GM12878 (cell line): ENCODE results near the gene TRAPPC2. TPM values are rescaled to one million over a fixed set of nuclear protein-coding genes. Genes with fewer than 3 reads are reported as not detected.

Experiments used
- HDGF ChIP-seq: fragments of 450-650 bp; IDR thresholded peaks from 2 replicates; pipeline ENCODE4 v1.6.1; 2016; ENCODE audit warnings: antibody characterized with exemption
- NBN ChIP-seq: fragments of 450-650 bp; IDR thresholded peaks from 2 replicates; pipeline ENCODE4 v1.6.1; 2016
- NRF1 ChIP-seq: conservative IDR thresholded peaks from 2 replicates; pipeline ENCODE4 v1.6.1; 2011; ENCODE audit warnings: mild to moderate bottlenecking, low read depth, low read length, improper control_type of control experiment
- POU2F2 ChIP-seq: IDR thresholded peaks from 3 replicates; pipeline ENCODE4 v1.6.1; 2011; ENCODE audit warnings: low read depth, mild to moderate bottlenecking, low read length, borderline replicate concordance
- RUNX3 ChIP-seq: IDR thresholded peaks from 2 replicates; pipeline ENCODE4 v1.6.1; 2012; ENCODE audit warnings: low read length, inconsistent platforms
- TCF7 ChIP-seq: IDR thresholded peaks from 2 replicates; pipeline ENCODE4 v1.6.1; 2014; ENCODE audit warnings: antibody characterized with exemption, borderline replicate concordance
- polyA plus RNA-seq, 11 experiments: library from polyadenylated mRNA; depleted of rRNA in 4 of 11; unstranded in 6 of 11; stranded (reverse) in 5 of 11; fragments of >200 nt; fragmentation: Nextera tagmentation in 4 of 11; fragmentation: Illumina TruSeq in 1 of 11; extraction: Ambion mirVana in 4 of 11; extraction: Trizol in 1 of 11; gene quantifications; 1 replicate in 1 of 11; 2 replicates in 10 of 11; pipeline versions ENCODE4 v1.2.1 to v1.2.3, GENCODE V29; 2011 to 2016; ENCODE audit warnings: inconsistent platforms in 2 of 11, missing spikeins in 2 of 11, low read depth in 1 of 11
- total RNA-seq, 4 experiments: library from RNA; depleted of rRNA in 3 of 4; stranded (reverse); fragments of >200 nt in 3 of 4; fragmentation: Illumina TruSeq in 1 of 4; extraction: Trizol in 1 of 4; gene quantifications; 2 replicates each; pipeline versions ENCODE4 v1.2.1 to v1.2.3, GENCODE V29; 2013 to 2021
- TF ChIP-seq, protein P1 (sequence below): fragments of 450-650 bp; IDR thresholded peaks from 2 replicates; pipeline ENCODE4 v1.6.1; 2017; ENCODE audit warnings: antibody characterized with exemption, mild to moderate bottlenecking, moderate library complexity
- TF ChIP-seq, protein P2 (sequence below): IDR thresholded peaks from 2 replicates; pipeline ENCODE4 v1.6.1; 2011; ENCODE audit warnings: borderline replicate concordance, low read depth, mild to moderate bottlenecking, moderate library complexity, mixed read lengths, low read length; ENCODE audit not compliant: insufficient read depth; ENCODE audit errors: extremely low read length
- TF ChIP-seq, protein P3 (sequence below): fragments of 450-650 bp; formaldehyde crosslinking; IDR thresholded peaks from 2 replicates; pipeline ENCODE4 v1.4.0; 2020; ENCODE audit warnings: mild to moderate bottlenecking, moderate library complexity
- TF ChIP-seq, protein P4 (sequence below): fragments of 450-650 bp; IDR thresholded peaks from 2 replicates; pipeline ENCODE4 v1.6.1; 2016; ENCODE audit warnings: mild to moderate bottlenecking, moderate library complexity, borderline replicate concordance

Gene TRAPPC2
- total and polyA plus RNA-seq, 10 of the 15 experiments (the other 5 are each of a cell fraction or from before 2014, with no cell fraction given), result 12.4 to 28.4 (median 21.3) TPM

DNA sequence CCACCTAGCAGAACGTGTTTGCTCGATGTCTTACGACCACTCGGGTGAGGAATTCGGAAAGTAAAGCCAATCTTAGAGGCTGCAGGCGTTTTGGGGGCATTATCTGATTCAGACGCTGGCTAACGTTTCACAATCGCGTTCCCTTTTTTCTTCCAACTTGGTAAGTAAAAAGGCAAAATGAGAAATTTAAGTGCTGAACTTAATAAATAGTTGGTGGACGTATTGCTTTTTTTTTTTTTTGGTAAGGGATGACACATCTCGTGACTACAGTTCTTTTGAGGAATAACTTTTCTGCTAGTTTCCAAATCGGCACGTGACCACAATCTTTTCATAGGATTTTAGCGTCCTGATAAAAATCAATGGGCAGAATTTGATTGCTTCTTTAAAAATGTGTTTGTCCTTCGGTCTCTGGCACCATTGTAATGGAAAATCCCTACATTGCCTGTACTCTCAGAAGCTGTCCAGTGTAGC is 44.6 kb downstream of the TRAPPC2 start (continued):
- TF ChIP-seq, protein P1, sequence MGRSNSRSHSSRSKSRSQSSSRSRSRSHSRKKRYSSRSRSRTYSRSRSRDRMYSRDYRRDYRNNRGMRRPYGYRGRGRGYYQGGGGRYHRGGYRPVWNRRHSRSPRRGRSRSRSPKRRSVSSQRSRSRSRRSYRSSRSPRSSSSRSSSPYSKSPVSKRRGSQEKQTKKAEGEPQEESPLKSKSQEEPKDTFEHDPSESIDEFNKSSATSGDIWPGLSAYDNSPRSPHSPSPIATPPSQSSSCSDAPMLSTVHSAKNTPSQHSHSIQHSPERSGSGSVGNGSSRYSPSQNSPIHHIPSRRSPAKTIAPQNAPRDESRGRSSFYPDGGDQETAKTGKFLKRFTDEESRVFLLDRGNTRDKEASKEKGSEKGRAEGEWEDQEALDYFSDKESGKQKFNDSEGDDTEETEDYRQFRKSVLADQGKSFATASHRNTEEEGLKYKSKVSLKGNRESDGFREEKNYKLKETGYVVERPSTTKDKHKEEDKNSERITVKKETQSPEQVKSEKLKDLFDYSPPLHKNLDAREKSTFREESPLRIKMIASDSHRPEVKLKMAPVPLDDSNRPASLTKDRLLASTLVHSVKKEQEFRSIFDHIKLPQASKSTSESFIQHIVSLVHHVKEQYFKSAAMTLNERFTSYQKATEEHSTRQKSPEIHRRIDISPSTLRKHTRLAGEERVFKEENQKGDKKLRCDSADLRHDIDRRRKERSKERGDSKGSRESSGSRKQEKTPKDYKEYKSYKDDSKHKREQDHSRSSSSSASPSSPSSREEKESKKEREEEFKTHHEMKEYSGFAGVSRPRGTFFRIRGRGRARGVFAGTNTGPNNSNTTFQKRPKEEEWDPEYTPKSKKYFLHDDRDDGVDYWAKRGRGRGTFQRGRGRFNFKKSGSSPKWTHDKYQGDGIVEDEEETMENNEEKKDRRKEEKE, result no peak
- TF ChIP-seq NRF1, result no peak
- 0 out of 2 replicates have a peak, but pooled peaks have one; percentile 14 for TF ChIP-seq NBN
- no peak for TF ChIP-seq HDGF
- no peak for TF ChIP-seq RUNX3
- TF ChIP-seq, protein P2, sequence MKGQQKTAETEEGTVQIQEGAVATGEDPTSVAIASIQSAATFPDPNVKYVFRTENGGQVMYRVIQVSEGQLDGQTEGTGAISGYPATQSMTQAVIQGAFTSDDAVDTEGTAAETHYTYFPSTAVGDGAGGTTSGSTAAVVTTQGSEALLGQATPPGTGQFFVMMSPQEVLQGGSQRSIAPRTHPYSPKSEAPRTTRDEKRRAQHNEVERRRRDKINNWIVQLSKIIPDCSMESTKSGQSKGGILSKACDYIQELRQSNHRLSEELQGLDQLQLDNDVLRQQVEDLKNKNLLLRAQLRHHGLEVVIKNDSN, result peak; percentile 9
- no peak for TF ChIP-seq TCF7
- TF ChIP-seq, protein P3, sequence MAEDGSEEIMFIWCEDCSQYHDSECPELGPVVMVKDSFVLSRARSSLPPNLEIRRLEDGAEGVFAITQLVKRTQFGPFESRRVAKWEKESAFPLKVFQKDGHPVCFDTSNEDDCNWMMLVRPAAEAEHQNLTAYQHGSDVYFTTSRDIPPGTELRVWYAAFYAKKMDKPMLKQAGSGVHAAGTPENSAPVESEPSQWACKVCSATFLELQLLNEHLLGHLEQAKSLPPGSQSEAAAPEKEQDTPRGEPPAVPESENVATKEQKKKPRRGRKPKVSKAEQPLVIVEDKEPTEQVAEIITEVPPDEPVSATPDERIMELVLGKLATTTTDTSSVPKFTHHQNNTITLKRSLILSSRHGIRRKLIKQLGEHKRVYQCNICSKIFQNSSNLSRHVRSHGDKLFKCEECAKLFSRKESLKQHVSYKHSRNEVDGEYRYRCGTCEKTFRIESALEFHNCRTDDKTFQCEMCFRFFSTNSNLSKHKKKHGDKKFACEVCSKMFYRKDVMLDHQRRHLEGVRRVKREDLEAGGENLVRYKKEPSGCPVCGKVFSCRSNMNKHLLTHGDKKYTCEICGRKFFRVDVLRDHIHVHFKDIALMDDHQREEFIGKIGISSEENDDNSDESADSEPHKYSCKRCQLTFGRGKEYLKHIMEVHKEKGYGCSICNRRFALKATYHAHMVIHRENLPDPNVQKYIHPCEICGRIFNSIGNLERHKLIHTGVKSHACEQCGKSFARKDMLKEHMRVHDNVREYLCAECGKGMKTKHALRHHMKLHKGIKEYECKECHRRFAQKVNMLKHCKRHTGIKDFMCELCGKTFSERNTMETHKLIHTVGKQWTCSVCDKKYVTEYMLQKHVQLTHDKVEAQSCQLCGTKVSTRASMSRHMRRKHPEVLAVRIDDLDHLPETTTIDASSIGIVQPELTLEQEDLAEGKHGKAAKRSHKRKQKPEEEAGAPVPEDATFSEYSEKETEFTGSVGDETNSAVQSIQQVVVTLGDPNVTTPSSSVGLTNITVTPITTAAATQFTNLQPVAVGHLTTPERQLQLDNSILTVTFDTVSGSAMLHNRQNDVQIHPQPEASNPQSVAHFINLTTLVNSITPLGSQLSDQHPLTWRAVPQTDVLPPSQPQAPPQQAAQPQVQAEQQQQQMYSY (CRISPR knock-in tag), result no peak
- TF ChIP-seq, protein P4, sequence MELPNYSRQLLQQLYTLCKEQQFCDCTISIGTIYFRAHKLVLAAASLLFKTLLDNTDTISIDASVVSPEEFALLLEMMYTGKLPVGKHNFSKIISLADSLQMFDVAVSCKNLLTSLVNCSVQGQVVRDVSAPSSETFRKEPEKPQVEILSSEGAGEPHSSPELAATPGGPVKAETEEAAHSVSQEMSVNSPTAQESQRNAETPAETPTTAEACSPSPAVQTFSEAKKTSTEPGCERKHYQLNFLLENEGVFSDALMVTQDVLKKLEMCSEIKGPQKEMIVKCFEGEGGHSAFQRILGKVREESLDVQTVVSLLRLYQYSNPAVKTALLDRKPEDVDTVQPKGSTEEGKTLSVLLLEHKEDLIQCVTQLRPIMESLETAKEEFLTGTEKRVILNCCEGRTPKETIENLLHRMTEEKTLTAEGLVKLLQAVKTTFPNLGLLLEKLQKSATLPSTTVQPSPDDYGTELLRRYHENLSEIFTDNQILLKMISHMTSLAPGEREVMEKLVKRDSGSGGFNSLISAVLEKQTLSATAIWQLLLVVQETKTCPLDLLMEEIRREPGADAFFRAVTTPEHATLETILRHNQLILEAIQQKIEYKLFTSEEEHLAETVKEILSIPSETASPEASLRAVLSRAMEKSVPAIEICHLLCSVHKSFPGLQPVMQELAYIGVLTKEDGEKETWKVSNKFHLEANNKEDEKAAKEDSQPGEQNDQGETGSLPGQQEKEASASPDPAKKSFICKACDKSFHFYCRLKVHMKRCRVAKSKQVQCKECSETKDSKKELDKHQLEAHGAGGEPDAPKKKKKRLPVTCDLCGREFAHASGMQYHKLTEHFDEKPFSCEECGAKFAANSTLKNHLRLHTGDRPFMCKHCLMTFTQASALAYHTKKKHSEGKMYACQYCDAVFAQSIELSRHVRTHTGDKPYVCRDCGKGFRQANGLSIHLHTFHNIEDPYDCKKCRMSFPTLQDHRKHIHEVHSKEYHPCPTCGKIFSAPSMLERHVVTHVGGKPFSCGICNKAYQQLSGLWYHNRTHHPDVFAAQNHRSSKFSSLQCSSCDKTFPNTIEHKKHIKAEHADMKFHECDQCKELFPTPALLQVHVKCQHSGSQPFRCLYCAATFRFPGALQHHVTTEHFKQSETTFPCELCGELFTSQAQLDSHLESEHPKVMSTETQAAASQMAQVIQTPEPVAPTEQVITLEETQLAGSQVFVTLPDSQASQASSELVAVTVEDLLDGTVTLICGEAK, result no peak
- no peak for TF ChIP-seq POU2F2
